Osteocyte (in vitro differentiated cells): ENCODE results near the gene PPOX. TPM values are rescaled to one million over a fixed set of nuclear protein-coding genes. Genes with fewer than 3 reads are reported as not detected.
A peak's percentile ranks its signal among the peaks of the same experiment; 100 is the strongest.

Source experiments
- DNase-seq: peaks from one replicate; pipeline ENCODE4 v3.0.0; 2021; ENCODE audit warnings: mixed read lengths; ENCODE audit not compliant: unreplicated experiment; ENCODE audit errors: extremely low spot score
- H3K27ac Mint-ChIP-seq: one replicate; pipeline ENCODE4 v1.8.0; 2021; ENCODE audit warnings: mild to moderate bottlenecking, mixed read lengths; ENCODE audit not compliant: unreplicated experiment
- H3K27me3 Mint-ChIP-seq: one replicate; pipeline ENCODE4 v1.8.0; 2021; ENCODE audit warnings: mixed read lengths; ENCODE audit not compliant: unreplicated experiment
- H3K36me3 Mint-ChIP-seq: one replicate; pipeline ENCODE4 v1.8.0; 2021; ENCODE audit warnings: mixed read lengths; ENCODE audit not compliant: unreplicated experiment
- H3K4me1 Mint-ChIP-seq: one replicate; pipeline ENCODE4 v1.8.0; 2021; ENCODE audit warnings: mixed read lengths; ENCODE audit not compliant: unreplicated experiment
- H3K4me3 Mint-ChIP-seq: one replicate; pipeline ENCODE4 v1.8.0; 2021; ENCODE audit warnings: mild to moderate bottlenecking, moderate library complexity, mixed read lengths; ENCODE audit not compliant: unreplicated experiment
- H3K9me3 Mint-ChIP-seq: one replicate; pipeline ENCODE4 v1.8.0; 2021; ENCODE audit warnings: mixed read lengths; ENCODE audit not compliant: unreplicated experiment
- total RNA-seq: library from RNA; stranded (reverse); gene quantifications from 2 replicates; pipeline ENCODE4 v1.2.1, GENCODE V29; 2021
- TF ChIP-seq, protein P1 (sequence below): fragments of 200-600 bp; sonication (generic); IDR thresholded peaks from 2 replicates; pipeline ENCODE4 v1.5.0; 2021; ENCODE audit warnings: antibody characterized with exemption, mild to moderate bottlenecking, moderate library complexity

The PPOX gene
- total RNA-seq, 1 donor from 2014 or later: 37.9 TPM

DNA sequence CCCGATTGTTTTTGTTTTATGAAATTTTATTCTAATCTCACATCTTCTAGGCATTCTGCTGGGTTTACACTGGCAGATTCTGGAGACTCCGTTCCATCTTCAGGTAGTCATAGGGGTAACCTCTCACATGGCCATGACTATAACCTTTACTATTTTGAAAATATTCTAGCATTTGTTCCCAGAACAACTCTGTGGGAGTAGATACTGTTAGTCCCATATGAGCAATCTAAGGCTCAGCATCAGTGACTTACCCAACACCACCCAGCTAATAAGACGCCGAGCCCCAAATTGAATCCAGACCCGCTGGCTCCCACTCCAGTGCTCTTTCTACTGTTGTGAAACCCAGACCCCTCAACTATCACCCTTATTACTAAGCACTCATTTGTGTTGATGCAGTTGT, 22.8 kb downstream of the PPOX start:
- Mint-ChIP-seq H3K27ac (no peak overlapping the region), H3K36me3 (peaks cover 2% of the 10 kb centered on the region), H3K4me3 (no peak overlapping the region), H3K9me3 (no peaks in the 10 kb centered on the region), H3K4me1 (peaks cover 11% of the 10 kb centered on the region), H3K27me3 (no peaks in the 10 kb centered on the region)
- TF ChIP-seq, protein P1, sequence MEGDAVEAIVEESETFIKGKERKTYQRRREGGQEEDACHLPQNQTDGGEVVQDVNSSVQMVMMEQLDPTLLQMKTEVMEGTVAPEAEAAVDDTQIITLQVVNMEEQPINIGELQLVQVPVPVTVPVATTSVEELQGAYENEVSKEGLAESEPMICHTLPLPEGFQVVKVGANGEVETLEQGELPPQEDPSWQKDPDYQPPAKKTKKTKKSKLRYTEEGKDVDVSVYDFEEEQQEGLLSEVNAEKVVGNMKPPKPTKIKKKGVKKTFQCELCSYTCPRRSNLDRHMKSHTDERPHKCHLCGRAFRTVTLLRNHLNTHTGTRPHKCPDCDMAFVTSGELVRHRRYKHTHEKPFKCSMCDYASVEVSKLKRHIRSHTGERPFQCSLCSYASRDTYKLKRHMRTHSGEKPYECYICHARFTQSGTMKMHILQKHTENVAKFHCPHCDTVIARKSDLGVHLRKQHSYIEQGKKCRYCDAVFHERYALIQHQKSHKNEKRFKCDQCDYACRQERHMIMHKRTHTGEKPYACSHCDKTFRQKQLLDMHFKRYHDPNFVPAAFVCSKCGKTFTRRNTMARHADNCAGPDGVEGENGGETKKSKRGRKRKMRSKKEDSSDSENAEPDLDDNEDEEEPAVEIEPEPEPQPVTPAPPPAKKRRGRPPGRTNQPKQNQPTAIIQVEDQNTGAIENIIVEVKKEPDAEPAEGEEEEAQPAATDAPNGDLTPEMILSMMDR: no peak
- DNase-seq: no peak

DNA sequence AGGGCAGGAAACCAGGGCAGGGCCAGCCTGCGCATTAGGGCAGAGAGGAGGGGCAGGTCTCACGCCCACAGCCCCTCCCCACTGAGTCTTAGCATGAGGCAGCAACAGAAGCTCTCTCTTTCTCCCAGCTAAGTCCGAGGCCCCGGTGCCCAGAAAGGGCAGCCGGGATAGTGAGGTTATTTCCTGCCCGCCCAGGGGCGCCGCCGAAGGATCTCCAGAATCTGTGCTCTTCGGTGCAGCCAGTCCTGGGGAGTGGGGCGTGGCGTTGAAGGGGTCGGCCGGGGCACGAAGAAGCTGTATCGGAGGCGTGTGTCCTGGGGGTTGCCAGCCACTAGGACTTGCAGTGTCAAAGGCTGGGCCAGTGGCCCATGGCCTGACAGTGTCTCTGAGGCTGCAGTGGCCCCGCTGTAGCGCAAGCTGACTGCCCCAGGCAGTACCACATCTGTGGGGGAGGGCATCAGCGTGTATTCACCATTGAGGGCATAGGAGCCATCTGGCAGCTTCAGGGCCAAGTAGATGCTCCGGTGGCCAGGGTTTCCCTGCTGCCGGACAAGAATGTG, 24.8 kb downstream of the PPOX start:
- TF ChIP-seq, protein P1: no peak
- Mint-ChIP-seq H3K9me3 (no peaks in the 10 kb centered on the region), H3K4me1 (peaks cover 4% of the 10 kb centered on the region), H3K27me3 (no peaks in the 10 kb centered on the region), H3K4me3 (no peak overlapping the region), H3K27ac (no peak overlapping the region), H3K36me3 (peaks cover 2% of the 10 kb centered on the region)
- DNase-seq: no peak

DNA sequence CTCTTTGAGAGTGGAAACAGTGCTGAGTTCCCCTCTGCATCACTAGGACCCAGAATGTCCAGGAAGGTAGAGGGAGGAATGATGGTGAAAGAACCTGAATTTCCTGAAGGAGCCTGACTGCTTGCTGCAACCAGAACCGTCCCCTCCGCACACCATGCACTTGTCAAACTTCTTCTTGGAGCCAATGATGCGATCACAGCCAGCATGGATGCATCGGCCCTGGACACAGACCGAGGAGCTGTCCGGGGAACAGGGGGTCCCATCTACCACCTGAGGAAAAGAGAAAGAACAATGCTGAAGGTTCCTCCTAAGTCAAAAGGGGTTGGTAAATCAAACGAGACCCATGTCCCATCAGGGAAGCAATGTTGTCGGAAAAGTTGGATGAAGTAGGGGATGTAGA, 25.7 kb downstream of the PPOX start:
- Mint-ChIP-seq H3K36me3 (peaks cover 2% of the 10 kb centered on the region), H3K9me3 (no peaks in the 10 kb centered on the region), H3K4me1 (peaks cover 13% of the 10 kb centered on the region), H3K27me3 (no peaks in the 10 kb centered on the region), H3K27ac (no peak overlapping the region), H3K4me3 (no peak overlapping the region)
- DNase-seq: no peak
- TF ChIP-seq, protein P1: no peak

DNA sequence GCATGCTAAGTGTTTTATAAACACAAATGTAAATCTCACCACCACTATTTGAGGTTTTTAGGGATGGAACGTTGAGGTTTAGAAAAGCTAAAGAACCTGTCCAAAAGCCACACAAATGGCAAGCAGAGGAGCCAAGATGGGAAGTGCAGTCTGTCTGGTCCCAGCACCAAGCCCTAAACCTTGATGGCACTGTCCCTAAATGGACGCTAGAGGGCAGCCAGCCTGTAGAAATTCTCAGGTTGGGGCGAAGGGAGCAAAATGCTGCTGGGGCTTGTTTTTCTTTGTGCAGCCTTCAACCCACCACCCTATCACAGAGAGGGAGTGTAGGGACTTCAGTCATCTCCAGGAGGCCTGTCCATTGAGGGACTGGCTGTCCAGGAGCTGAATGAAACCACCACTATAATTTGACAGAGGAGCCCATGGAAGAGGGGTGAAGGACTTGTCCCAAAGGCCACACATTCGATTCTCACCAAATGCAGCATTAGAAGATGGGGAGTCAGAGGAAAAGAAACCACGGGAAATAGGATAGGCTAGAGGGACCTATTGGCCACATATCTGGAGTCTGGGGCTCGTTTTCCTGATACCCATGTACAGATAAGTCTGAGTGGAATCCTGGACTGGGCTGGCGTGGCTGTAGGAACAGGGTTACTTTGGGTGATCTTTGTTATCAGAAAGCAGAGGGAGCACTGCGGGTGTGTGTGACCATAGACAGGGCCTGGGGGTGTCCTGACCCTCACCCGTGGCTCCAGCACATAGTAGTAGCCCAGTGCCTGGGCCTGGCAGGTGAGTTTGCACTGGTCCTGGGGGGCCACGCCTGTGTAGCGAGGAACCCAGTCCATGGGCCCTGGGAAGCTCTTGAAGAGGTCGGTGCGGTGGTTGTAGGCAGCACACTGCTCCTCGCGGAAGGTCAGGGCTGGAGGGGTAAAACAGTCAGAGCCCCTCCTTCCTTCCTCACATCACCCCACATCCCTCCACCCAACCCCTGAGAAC, 26.5 kb downstream of the PPOX start:
- no peaks in the 10 kb centered on the region for H3K27me3 Mint-ChIP-seq
- peaks cover 2% of the 10 kb centered on the region for H3K36me3 Mint-ChIP-seq
- no peak overlapping the region for H3K4me3 Mint-ChIP-seq
- no peak for DNase-seq
- peaks cover 21% of the 10 kb centered on the region for H3K4me1 Mint-ChIP-seq
- TF ChIP-seq, protein P1: peak; percentile 88
- H3K27ac Mint-ChIP-seq: no peak overlapping the region
- H3K9me3 Mint-ChIP-seq: no peaks in the 10 kb centered on the region

DNA sequence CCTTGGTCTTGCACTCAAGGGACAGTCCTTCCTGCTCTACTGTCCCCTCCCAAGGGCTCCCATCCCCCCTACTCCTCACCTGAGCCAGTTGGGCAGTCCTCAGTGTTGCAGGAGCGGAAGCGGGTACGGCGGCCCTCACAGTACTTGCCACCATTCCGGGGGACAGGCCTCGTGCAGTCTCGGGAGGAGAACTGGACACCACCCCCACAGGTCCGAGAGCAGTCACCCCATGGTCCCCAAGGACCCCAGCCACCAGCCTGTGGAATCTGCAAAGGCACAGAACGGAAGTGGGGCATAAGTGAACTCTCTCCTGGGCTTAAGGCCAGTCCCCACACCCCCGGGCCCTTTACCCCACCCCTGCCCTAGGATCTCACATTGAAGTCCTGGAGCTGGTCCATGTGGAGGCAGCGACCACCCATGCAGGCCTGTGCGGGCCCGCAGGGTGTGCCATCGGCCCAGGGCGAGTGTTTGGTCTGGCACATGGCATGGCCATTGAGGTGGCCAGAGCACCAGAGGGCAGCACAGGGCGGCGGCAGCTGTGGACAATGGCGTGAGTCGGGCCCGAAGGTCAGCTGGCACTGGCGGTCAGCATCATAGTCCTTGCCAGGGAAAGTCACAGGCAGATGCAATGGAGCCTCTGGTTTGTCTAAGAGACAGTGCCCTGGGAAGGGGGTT, 27.5 kb downstream of the PPOX start:
- Mint-ChIP-seq H3K4me3 (no peak overlapping the region), H3K4me1 (peaks cover 30% of the 10 kb centered on the region), H3K27me3 (no peaks in the 10 kb centered on the region), H3K9me3 (no peaks in the 10 kb centered on the region), H3K36me3 (peaks cover 2% of the 10 kb centered on the region), H3K27ac (no peak overlapping the region)
- no peak for DNase-seq
- TF ChIP-seq, protein P1: no peak
